SK-N-SH treated with all-trans-retinoic acid at 6 μM for 48 hours (cell line): ENCODE data around the gene EIF5AL1.

Experiments
- ATAC-seq: fragments of 200-7000 bp; cut with Tn5 transposase; 3 replicates; pipeline ENCODE4 v1.9.1; 2020; ENCODE audit warnings: mild to moderate bottlenecking, moderate library complexity
- ARNTL ChIP-seq: fragments of 450-650 bp; formaldehyde crosslinking; IDR thresholded peaks from 2 replicates; pipeline ENCODE4 v1.5.0; 2020; ENCODE audit warnings: low read depth, mild to moderate bottlenecking, moderate library complexity, borderline replicate concordance
- BACH2 ChIP-seq: fragments of 250-450 bp; sonication (Bioruptor Pico); IDR thresholded peaks from 2 replicates; pipeline ENCODE4 v1.9.0; 2021; ENCODE audit warnings: mild to moderate bottlenecking, borderline replicate concordance
- CREB5 ChIP-seq: fragments of 250-450 bp; sonication (Bioruptor Pico); IDR thresholded peaks from 2 replicates; pipeline ENCODE4 v1.5.1; 2020; ENCODE audit warnings: low read depth, mild to moderate bottlenecking, moderate library complexity
- CSDC2 ChIP-seq: fragments of 250-450 bp; sonication (Bioruptor Pico); IDR thresholded peaks from 2 replicates; pipeline ENCODE4 v1.5.0; 2020; ENCODE audit warnings: mild to moderate bottlenecking, moderate library complexity
- ESRRG ChIP-seq: fragments of 250-450 bp; sonication (Bioruptor Pico); IDR thresholded peaks from 2 replicates; pipeline ENCODE4 v1.6.1; 2021; ENCODE audit warnings: mild to moderate bottlenecking
- GLIS3 ChIP-seq: fragments of 250-450 bp; sonication (Bioruptor Pico); IDR thresholded peaks from 2 replicates; pipeline ENCODE4 v1.5.0; 2020; ENCODE audit warnings: mild to moderate bottlenecking, moderate library complexity
- ISL1 ChIP-seq: fragments of 250-450 bp; sonication (Bioruptor Pico); IDR thresholded peaks from 2 replicates; pipeline ENCODE4 v2.1.2; 2022; ENCODE audit warnings: mild to moderate bottlenecking, moderate library complexity
- OSR1 ChIP-seq: fragments of 250-450 bp; sonication (Bioruptor Pico); IDR thresholded peaks from 2 replicates; pipeline ENCODE4 v1.8.0; 2022; ENCODE audit warnings: moderate library complexity, mild to moderate bottlenecking, inconsistent platforms
- PATZ1 ChIP-seq: fragments of 250-450 bp; sonication (Bioruptor Pico); IDR thresholded peaks from 2 replicates; pipeline ENCODE4 v1.8.0; 2020; ENCODE audit warnings: mild to moderate bottlenecking, moderate library complexity, borderline replicate concordance
- PPARA ChIP-seq: fragments of 250-450 bp; sonication (Bioruptor Pico); IDR thresholded peaks from 2 replicates; pipeline ENCODE4 v1.5.0; 2020; ENCODE audit warnings: mild to moderate bottlenecking, borderline replicate concordance
- SNAI2 ChIP-seq: fragments of 250-450 bp; sonication (Bioruptor Pico); IDR thresholded peaks from 2 replicates; pipeline ENCODE4 v1.5.0; 2020; ENCODE audit warnings: mild to moderate bottlenecking, moderate library complexity
- TCF4 ChIP-seq: fragments of 250-450 bp; sonication (Bioruptor Pico); IDR thresholded peaks from 2 replicates; pipeline ENCODE4 v1.8.0; 2021; ENCODE audit warnings: mild to moderate bottlenecking, moderate library complexity, borderline replicate concordance
- TOX ChIP-seq: fragments of 250-450 bp; sonication (Bioruptor Pico); IDR thresholded peaks from 2 replicates; pipeline ENCODE4 v1.8.0; 2021; ENCODE audit warnings: mild to moderate bottlenecking, moderate library complexity, borderline replicate concordance
- TSHZ2 ChIP-seq: fragments of 250-450 bp; sonication (Bioruptor Pico); IDR thresholded peaks from 2 replicates; pipeline ENCODE4 v1.5.0; 2020; ENCODE audit warnings: mild to moderate bottlenecking, moderate library complexity
- ZC3H10 ChIP-seq: fragments of 250-450 bp; sonication (Bioruptor Pico); IDR thresholded peaks from 2 replicates; pipeline ENCODE4 v1.5.1; 2021; ENCODE audit warnings: mild to moderate bottlenecking, moderate library complexity
- ZFP3 ChIP-seq: fragments of 250-450 bp; sonication (Bioruptor Pico); IDR thresholded peaks from 2 replicates; pipeline ENCODE4 v1.5.0; 2020; ENCODE audit warnings: mild to moderate bottlenecking, moderate library complexity
- ZFP30 ChIP-seq: fragments of 450-650 bp; formaldehyde crosslinking; IDR thresholded peaks from 2 replicates; pipeline ENCODE4 v1.5.0; 2022; ENCODE audit warnings: mild to moderate bottlenecking, moderate library complexity
- ZNF565 ChIP-seq: fragments of 450-650 bp; formaldehyde crosslinking; conservative IDR thresholded peaks from 2 replicates; pipeline ENCODE4 v1.5.0; 2020; ENCODE audit warnings: low read depth, mild to moderate bottlenecking, moderate library complexity
- ZNF70 ChIP-seq: fragments of 450-650 bp; formaldehyde crosslinking; IDR thresholded peaks from 2 replicates; pipeline ENCODE4 v1.5.0; 2020; ENCODE audit warnings: mild to moderate bottlenecking, moderate library complexity
- ZNF8 ChIP-seq: fragments of 450-650 bp; formaldehyde crosslinking; IDR thresholded peaks from 2 replicates; pipeline ENCODE4 v1.5.0; 2020; ENCODE audit warnings: mild to moderate bottlenecking, moderate library complexity
- TF ChIP-seq, protein P1 (sequence below): fragments of 250-450 bp; sonication (Bioruptor Pico); IDR thresholded peaks from 2 replicates; pipeline ENCODE4 v1.5.1; 2021; ENCODE audit warnings: mild to moderate bottlenecking, moderate library complexity
- TF ChIP-seq, protein P2 (sequence below): fragments of 250-450 bp; sonication (Bioruptor Pico); IDR thresholded peaks from 2 replicates; pipeline ENCODE4 v1.8.0; 2021; ENCODE audit warnings: low read depth, mild to moderate bottlenecking, moderate library complexity, borderline replicate concordance

EIF5AL1 gene

DNA sequence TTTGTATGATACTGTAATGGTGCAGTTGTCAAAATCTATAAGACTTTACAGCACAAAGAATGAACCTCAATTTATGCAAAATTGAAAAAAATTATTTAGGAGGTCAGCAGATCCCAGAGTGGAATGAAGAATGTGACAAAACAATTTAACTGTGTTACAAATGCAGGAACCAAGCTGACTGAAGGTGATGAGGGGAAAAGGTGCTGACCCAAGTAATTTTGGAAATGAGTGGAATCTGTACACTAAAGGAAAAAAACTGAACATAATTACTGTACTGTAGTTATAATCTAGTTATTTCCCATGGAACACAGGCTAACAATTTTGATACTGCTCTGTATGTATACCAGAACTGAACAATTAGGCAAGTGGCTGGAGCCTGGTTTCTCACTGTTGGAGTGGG lies 35.7 kb upstream of the EIF5AL1 start:
- no peak for TF ChIP-seq CSDC2
- TF ChIP-seq, protein P1, sequence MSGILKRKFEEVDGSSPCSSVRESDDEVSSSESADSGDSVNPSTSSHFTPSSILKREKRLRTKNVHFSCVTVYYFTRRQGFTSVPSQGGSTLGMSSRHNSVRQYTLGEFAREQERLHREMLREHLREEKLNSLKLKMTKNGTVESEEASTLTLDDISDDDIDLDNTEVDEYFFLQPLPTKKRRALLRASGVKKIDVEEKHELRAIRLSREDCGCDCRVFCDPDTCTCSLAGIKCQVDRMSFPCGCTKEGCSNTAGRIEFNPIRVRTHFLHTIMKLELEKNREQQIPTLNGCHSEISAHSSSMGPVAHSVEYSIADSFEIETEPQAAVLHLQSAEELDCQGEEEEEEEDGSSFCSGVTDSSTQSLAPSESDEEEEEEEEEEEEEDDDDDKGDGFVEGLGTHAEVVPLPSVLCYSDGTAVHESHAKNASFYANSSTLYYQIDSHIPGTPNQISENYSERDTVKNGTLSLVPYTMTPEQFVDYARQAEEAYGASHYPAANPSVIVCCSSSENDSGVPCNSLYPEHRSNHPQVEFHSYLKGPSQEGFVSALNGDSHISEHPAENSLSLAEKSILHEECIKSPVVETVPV (CRISPR knock-in tag), result no peak
- TF ChIP-seq OSR1 (CRISPR knock-in tag), result no peak
- TF ChIP-seq TCF4, result no peak
- TF ChIP-seq TSHZ2, result no peak
- TF ChIP-seq, protein P2, sequence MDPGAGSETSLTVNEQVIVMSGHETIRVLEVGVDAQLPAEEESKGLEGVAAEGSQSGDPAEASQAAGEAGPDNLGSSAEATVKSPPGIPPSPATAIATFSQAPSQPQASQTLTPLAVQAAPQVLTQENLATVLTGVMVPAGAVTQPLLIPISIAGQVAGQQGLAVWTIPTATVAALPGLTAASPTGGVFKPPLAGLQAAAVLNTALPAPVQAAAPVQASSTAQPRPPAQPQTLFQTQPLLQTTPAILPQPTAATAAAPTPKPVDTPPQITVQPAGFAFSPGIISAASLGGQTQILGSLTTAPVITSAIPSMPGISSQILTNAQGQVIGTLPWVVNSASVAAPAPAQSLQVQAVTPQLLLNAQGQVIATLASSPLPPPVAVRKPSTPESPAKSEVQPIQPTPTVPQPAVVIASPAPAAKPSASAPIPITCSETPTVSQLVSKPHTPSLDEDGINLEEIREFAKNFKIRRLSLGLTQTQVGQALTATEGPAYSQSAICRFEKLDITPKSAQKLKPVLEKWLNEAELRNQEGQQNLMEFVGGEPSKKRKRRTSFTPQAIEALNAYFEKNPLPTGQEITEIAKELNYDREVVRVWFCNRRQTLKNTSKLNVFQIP (CRISPR knock-in tag), result no peak
- TF ChIP-seq SNAI2, result no peak
- no peak for TF ChIP-seq ZNF8
- TF ChIP-seq PATZ1 (CRISPR knock-in tag), result no peak
- TF ChIP-seq ESRRG, result no peak
- no peak for TF ChIP-seq ISL1
- no peak for TF ChIP-seq ZFP3 (CRISPR knock-in tag)
- no peak for ATAC-seq

DNA sequence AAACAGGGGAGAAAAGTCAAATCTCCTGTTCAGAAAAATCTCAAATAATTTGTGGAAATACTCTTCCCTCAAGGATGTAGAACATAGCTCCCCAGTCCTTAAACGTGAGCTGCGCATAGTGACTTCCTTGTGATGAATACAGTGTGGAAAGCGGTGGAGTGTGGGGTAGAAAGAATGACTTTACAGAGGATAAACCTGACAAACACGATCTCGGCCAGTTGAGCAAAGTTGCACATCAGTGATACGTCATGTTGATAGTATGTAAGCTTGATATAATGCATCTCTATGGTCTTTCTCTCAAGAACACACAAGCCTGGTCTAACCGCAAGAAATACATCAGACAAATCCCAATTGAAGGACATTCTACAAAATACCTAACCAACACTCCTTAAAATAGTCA lies 34.9 kb upstream of the EIF5AL1 start:
- ATAC-seq, result no peak
- TF ChIP-seq PPARA (CRISPR knock-in tag), result no peak
- TF ChIP-seq PATZ1 (CRISPR knock-in tag), result no peak
- no peak for TF ChIP-seq ZC3H10 (CRISPR knock-in tag)
- no peak for TF ChIP-seq ESRRG
- TF ChIP-seq ZNF70 (CRISPR knock-in tag), result no peak
- no peak for TF ChIP-seq ZFP30 (CRISPR knock-in tag)
- TF ChIP-seq GLIS3 (CRISPR knock-in tag), result no peak
- no peak for TF ChIP-seq CSDC2
- no peak for TF ChIP-seq TSHZ2
- no peak for TF ChIP-seq SNAI2
- TF ChIP-seq TOX (CRISPR knock-in tag), result no peak
- TF ChIP-seq ARNTL, result no peak
- TF ChIP-seq, protein P1 (CRISPR knock-in tag), result no peak
- TF ChIP-seq ZNF565 (CRISPR knock-in tag), result no peak
- no peak for TF ChIP-seq ISL1
- no peak for TF ChIP-seq ZFP3 (CRISPR knock-in tag)
- TF ChIP-seq BACH2 (CRISPR knock-in tag), result no peak
- no peak for TF ChIP-seq CREB5 (CRISPR knock-in tag)
- no peak for TF ChIP-seq TCF4
- no peak for TF ChIP-seq OSR1 (CRISPR knock-in tag)
